A549 (cell line): ENCODE measurements around the gene ABCA3. TPM values are rescaled to one million over a fixed set of nuclear protein-coding genes. Genes with fewer than 3 reads are reported as not detected.

ENCODE experiments used
- ATAC-seq, 2 experiments: fragments of 200-7000 bp in 1 of 2; fragments of >200 bp in 1 of 2; cut with Nextera tagmentation in 1 of 2; cut with Tn5 transposase in 1 of 2; 3 replicates each; pipeline versions ENCODE4 v1.8.0 to v1.9.1; 2018 to 2020; ENCODE audit warnings: mild to moderate bottlenecking in 1 of 2, moderate library complexity in 1 of 2
- CTCF ChIA-PET: fragments of 300-600 bp; sonication (Branson Sonifier 250); formaldehyde crosslinking; extraction: SDS; loops from one replicate; lab custom pipeline; 2021; ENCODE audit warnings: antibody characterized with exemption, inconsistent platforms; lab: Yijun Ruan, JAX
- POLR2A ChIA-PET: fragments of 350-600 bp; formaldehyde crosslinking; extraction: SDS; loops from one replicate; lab custom pipeline; 2021; ENCODE audit warnings: antibody characterized with exemption, inconsistent platforms; lab: Yijun Ruan, JAX
- DNase-seq, 2 experiments: peaks; one replicate each; pipeline versions ENCODE4 v3.0.0 to v3.0.0-alpha.2; 2011 to 2016; ENCODE audit warnings: low read depth in 1 of 2, low spot score in 1 of 2
- FAIRE-seq: peaks from 2 replicates; lab custom pipeline; 2011; peaks lifted over from hg19 to GRCh38; lab: Jason Lieb, UNC
- H3K27ac ChIP-seq, 2 experiments: fragments of >200 bp; sonication (Bioruptor Twin); formaldehyde crosslinking; 3 replicates each; pipeline ENCODE4 v1.5.1; 2016 to 2017
- H3K4me1 ChIP-seq: fragments of >200 bp; sonication (Bioruptor Twin); formaldehyde crosslinking; 3 replicates; pipeline ENCODE4 v1.6.1; 2016
- H3K4me2 ChIP-seq: fragments of >200 bp; sonication (Bioruptor Twin); formaldehyde crosslinking; 3 replicates; pipeline ENCODE4 v1.6.1; 2016
- H3K4me3 ChIP-seq: fragments of >200 bp; sonication (Bioruptor Twin); formaldehyde crosslinking; 3 replicates; pipeline ENCODE4 v1.5.1; 2016
- H3K9me3 ChIP-seq: fragments of >200 bp; sonication (Bioruptor Twin); formaldehyde crosslinking; 3 replicates; pipeline ENCODE4 v1.6.1; 2016
- BHLHE40 ChIP-seq: IDR thresholded peaks from 2 replicates; pipeline ENCODE4 v1.6.1; 2012; ENCODE audit warnings: low read depth, low read length, inconsistent platforms
- CEBPB ChIP-seq, 2 experiments: fragments of >200 bp in 1 of 2; sonication (Bioruptor Twin) in 1 of 2; formaldehyde crosslinking in 1 of 2; IDR thresholded peaks; 2 replicates each; pipeline ENCODE4 v1.6.1; 2012 to 2016
- CHD2 ChIP-seq: fragments of 150-350 bp; IDR thresholded peaks from 2 replicates; pipeline ENCODE4 v1.6.1; 2014; ENCODE audit warnings: low read length; ENCODE audit not compliant: partially characterized antibody
- FOSB ChIP-seq: fragments of 250-450 bp; sonication (Bioruptor Pico); IDR thresholded peaks from 2 replicates; pipeline ENCODE4 v1.5.0; 2020; ENCODE audit warnings: mild to moderate bottlenecking, moderate library complexity
- GATA3 ChIP-seq: IDR thresholded peaks from 2 replicates; pipeline ENCODE4 v1.6.1; 2012; ENCODE audit warnings: borderline replicate concordance
- HDAC2 ChIP-seq: fragments of 200-600 bp; sonication (generic); IDR thresholded peaks from 2 replicates; pipeline ENCODE4 v1.6.1; 2016
- HMGXB4 ChIP-seq: fragments of 250-450 bp; sonication (Bioruptor Pico); IDR thresholded peaks from 2 replicates; pipeline ENCODE4 v1.5.0; 2021; ENCODE audit warnings: mild to moderate bottlenecking, moderate library complexity, borderline replicate concordance
- KDM1A ChIP-seq: fragments of 200-600 bp; sonication (generic); IDR thresholded peaks from 2 replicates; pipeline ENCODE4 v1.6.1; 2016; ENCODE audit warnings: low read depth, mild to moderate bottlenecking
- KDM5A ChIP-seq: fragments of 200-600 bp; sonication (generic); IDR thresholded peaks from 2 replicates; pipeline ENCODE4 v1.6.1; 2016; ENCODE audit warnings: antibody characterized with exemption, mild to moderate bottlenecking
- MAFK ChIP-seq: fragments of 450-650 bp; IDR thresholded peaks from 2 replicates; pipeline ENCODE4 v1.6.1; 2014; ENCODE audit not compliant: partially characterized antibody
- PHF8 ChIP-seq: fragments of 200-600 bp; sonication (generic); IDR thresholded peaks from 2 replicates; pipeline ENCODE4 v1.6.1; 2016; ENCODE audit warnings: low read depth, mild to moderate bottlenecking, antibody characterized with exemption, moderate library complexity, borderline replicate concordance
- RARB ChIP-seq: fragments of 250-450 bp; sonication (Bioruptor Pico); IDR thresholded peaks from 2 replicates; pipeline ENCODE4 v1.8.0; 2021; ENCODE audit warnings: mild to moderate bottlenecking, moderate library complexity
- SREBF2 ChIP-seq: fragments of 450-650 bp; IDR thresholded peaks from 2 replicates; pipeline ENCODE4 v1.6.1; 2014; ENCODE audit warnings: mild to moderate bottlenecking, moderate library complexity
- TFCP2L1 ChIP-seq: fragments of 250-450 bp; sonication (Bioruptor Pico); IDR thresholded peaks from 2 replicates; pipeline ENCODE4 v1.5.0; 2021; ENCODE audit warnings: mild to moderate bottlenecking
- TP53 ChIP-seq: fragments of 250-450 bp; sonication (Bioruptor Pico); IDR thresholded peaks from 2 replicates; pipeline ENCODE4 v1.5.0; 2021; ENCODE audit warnings: mild to moderate bottlenecking, moderate library complexity
- ZNF302 ChIP-seq: fragments of 250-450 bp; sonication (Bioruptor Pico); IDR thresholded peaks from 2 replicates; pipeline ENCODE4 v1.9.0; 2021; ENCODE audit warnings: inconsistent platforms, mild to moderate bottlenecking, moderate library complexity
- WGBS: methylation state at CpG from one replicate; pipeline ENCODE4 v1.1.6; 2017; ENCODE audit errors: missing lambda C conversion rate; 5-methylcytosine and 5-hydroxymethylcytosine counted together
- polyA plus RNA-seq, 4 experiments: library from polyadenylated mRNA; depleted of rRNA in 3 of 4; stranded (reverse); fragments of >200 nt; fragmentation: RNase III in 1 of 4; extraction: RNeasy Plus Mini Kit Qiagen cat#74134 plus additional on column Dnase treatment in 1 of 4; gene quantifications; 2 replicates in 3 of 4; 3 replicates in 1 of 4; pipeline ENCODE4 v1.2.3, GENCODE V29; 2011 to 2017
- TF ChIP-seq, protein P1 (sequence below): fragments of >200 bp; sonication (Bioruptor Twin); formaldehyde crosslinking; IDR thresholded peaks from 2 replicates; pipeline ENCODE4 v1.6.1; 2016
- TF ChIP-seq, protein P2 (sequence below): fragments of >200 bp; sonication (Bioruptor Twin); formaldehyde crosslinking; IDR thresholded peaks from 3 replicates; pipeline ENCODE4 v1.6.1; 2016
- TF ChIP-seq, protein P3 (sequence below): IDR thresholded peaks from 2 replicates; pipeline ENCODE4 v1.6.1; 2012

Gene ABCA3
- polyA plus RNA-seq, 2 of the 4 experiments (the other 2 are of a cell fraction), result 6.4 to 9.9 TPM

DNA sequence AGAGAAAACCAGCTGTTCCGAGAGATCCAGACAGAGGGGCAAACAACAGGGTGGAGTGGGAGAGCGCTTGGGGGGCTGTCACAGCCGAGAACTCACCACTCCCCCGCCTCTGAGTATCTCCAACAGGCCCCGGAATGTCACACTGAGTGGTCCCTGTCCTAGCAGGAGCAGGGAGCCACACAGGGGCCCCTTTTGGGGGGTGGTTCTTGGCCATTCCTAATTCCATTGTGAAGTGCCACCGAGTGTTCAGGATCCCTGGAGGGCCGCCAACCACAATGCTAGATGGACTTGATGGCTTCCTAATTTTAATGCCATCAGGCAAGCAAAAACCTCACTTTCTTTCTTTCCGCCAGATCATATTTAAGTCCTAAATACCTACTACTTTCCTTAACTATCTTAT is 16.8 kb downstream of the ABCA3 start:
- H3K4me1 ChIP-seq, result no peaks in the 10 kb centered on the region
- no peak for TF ChIP-seq CEBPB (IDR thresholded peaks at IDR 0.05)
- TF ChIP-seq FOSB (CRISPR knock-in tag), result no peak
- no peak for TF ChIP-seq TP53 (CRISPR knock-in tag)
- TF ChIP-seq, protein P1, sequence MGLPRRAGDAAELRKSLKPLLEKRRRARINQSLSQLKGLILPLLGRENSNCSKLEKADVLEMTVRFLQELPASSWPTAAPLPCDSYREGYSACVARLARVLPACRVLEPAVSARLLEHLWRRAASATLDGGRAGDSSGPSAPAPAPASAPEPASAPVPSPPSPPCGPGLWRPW, result no peak
- TF ChIP-seq HMGXB4 (CRISPR knock-in tag), result no peak
- no peak for TF ChIP-seq ZNF302
- TF ChIP-seq HDAC2, result no peak
- TF ChIP-seq, protein P2, sequence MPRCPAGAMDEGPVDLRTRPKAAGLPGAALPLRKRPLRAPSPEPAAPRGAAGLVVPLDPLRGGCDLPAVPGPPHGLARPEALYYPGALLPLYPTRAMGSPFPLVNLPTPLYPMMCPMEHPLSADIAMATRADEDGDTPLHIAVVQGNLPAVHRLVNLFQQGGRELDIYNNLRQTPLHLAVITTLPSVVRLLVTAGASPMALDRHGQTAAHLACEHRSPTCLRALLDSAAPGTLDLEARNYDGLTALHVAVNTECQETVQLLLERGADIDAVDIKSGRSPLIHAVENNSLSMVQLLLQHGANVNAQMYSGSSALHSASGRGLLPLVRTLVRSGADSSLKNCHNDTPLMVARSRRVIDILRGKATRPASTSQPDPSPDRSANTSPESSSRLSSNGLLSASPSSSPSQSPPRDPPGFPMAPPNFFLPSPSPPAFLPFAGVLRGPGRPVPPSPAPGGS, result no peak
- no peak for TF ChIP-seq CHD2
- no peak for TF ChIP-seq GATA3
- no peak for TF ChIP-seq KDM5A

DNA sequence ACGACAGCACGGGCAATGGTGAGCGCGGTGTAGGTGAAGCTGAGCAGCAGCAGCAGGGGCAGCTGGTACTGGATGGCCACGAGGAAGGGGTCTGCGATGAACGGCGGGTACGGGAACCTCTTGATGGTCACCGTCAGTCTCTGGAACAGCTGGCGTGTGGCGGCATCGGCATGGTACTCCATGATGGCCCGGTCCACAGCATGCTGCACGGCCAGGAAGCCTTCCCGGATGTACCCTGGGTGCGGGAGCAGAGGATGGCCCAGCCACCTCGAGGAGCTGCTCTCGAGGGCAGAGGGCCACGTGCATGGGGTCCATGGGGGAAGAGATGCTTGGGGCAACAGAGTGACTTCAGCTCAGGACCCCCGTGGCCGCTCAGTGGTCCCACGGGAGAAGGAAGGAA is 20.9 kb downstream of the ABCA3 start:
- DNase-seq, result no peak
- no peak for TF ChIP-seq CEBPB (IDR thresholded peaks at IDR 0.05)
- TF ChIP-seq, all 56 proteins: peak for 0
- ATAC-seq (no peak), FAIRE-seq (no peak)
- no peak overlapping the region for H3K27ac ChIP-seq
- POLR2A ChIA-PET, result no interaction called here
- CTCF ChIA-PET, result no interaction called here
- H3K9me3 ChIP-seq, result no peaks in the 10 kb centered on the region
- no peaks in the 10 kb centered on the region for H3K4me1 ChIP-seq
- WGBS, result 85% methylated on average over 22 of the region's 23 CpGs
- no peak overlapping the region for H3K4me2 ChIP-seq
- no peak overlapping the region for H3K4me3 ChIP-seq

More for the DNA sequence above, 16.8 kb downstream of the ABCA3 start:
- 84% methylated on average over 8 of the region's 8 CpGs for WGBS
- no peak for FAIRE-seq
- Histone ChIP-seq H3K9me3 (no peaks in the 10 kb centered on the region), H3K27ac (no peak overlapping the region), H3K4me2 (no peak overlapping the region), H3K4me3 (no peak overlapping the region)
- DNase-seq, result no peak
- ATAC-seq, result no peak
- ChIA-PET CTCF (interaction anchor here (1.2 to 2.0 kb wide), 2 partner anchors 17 to 18 kb away, joined by 3 to 7 read pairs; partner anchors contain the start of gene ABCA3), POLR2A (no interaction called here)

GRCh38 chr16:2317231-2318020 is 23.1 kb downstream of the ABCA3 start:
- no peak overlapping the region for H3K4me2 ChIP-seq
- H3K4me1 ChIP-seq, result no peaks in the 10 kb centered on the region
- WGBS, result 96% methylated on average over 26 of the region's 26 CpGs
- no peak overlapping the region for H3K27ac ChIP-seq
- no peak for DNase-seq
- TF ChIP-seq TFCP2L1 (CRISPR knock-in tag) (no peak), KDM5A (no peak), CHD2 (no peak), HMGXB4 (CRISPR knock-in tag) (no peak), PHF8 (no peak), RARB (no peak), SREBF2 (no peak), FOSB (CRISPR knock-in tag) (no peak), KDM1A (no peak), MAFK (no peak), BHLHE40 (no peak), TP53 (CRISPR knock-in tag) (no peak)
- TF ChIP-seq, protein P3, sequence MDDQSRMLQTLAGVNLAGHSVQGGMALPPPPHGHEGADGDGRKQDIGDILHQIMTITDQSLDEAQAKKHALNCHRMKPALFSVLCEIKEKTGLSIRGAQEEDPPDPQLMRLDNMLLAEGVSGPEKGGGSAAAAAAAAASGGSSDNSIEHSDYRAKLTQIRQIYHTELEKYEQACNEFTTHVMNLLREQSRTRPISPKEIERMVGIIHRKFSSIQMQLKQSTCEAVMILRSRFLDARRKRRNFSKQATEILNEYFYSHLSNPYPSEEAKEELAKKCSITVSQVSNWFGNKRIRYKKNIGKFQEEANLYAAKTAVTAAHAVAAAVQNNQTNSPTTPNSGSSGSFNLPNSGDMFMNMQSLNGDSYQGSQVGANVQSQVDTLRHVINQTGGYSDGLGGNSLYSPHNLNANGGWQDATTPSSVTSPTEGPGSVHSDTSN, result no peak
- ChIA-PET POLR2A (interaction anchor here (0.6 kb wide), 1 partner anchor 267 kb away, joined by 4 read pairs; no protein-coding TSS in a partner anchor), CTCF (no interaction called here)
- FAIRE-seq, result no peak
- H3K9me3 ChIP-seq, result no peaks in the 10 kb centered on the region
- no peak overlapping the region for H3K4me3 ChIP-seq
- no peak for ATAC-seq
